Kidney (tissue), 14 donors: Measurements from ENCODE around the gene RNF157. TPM values are rescaled to one million over a fixed set of nuclear protein-coding genes. Genes with fewer than 3 reads are reported as not detected.
A peak's percentile ranks its signal among the peaks of the same experiment; 100 is the strongest.

Experiments used
- DNase-seq, 5 donors: peaks; one replicate each; pipeline ENCODE4 v3.0.0-alpha.2; 2013 to 2020
- FAIRE-seq: peaks from 2 replicates; lab custom pipeline; 2012; peaks lifted over from hg19 to GRCh38; lab: Jason Lieb, UNC
- H3K27ac ChIP-seq, 2 donors: one replicate each; pipeline ENCODE4 v1.7.0; 2013; ENCODE audit warnings: low read depth in 2 of 2, low read length in 2 of 2, inconsistent platforms in 1 of 2
- H3K27me3 ChIP-seq: one replicate; pipeline ENCODE4 v1.7.1; 2013; ENCODE audit warnings: low read length, inconsistent platforms; ENCODE audit not compliant: control insufficient read depth, insufficient read depth
- H3K36me3 ChIP-seq, 3 donors: one replicate each; pipeline versions ENCODE4 v1.7.0 to v1.7.1; 2013; ENCODE audit warnings: low read length in 3 of 3, control low read depth in 1 of 3, inconsistent platforms in 1 of 3; ENCODE audit not compliant: insufficient read depth in 3 of 3, control insufficient read depth in 2 of 3
- H3K4me1 ChIP-seq, 3 donors: one replicate each; pipeline versions ENCODE4 v1.7.0 to v1.7.1; 2013; ENCODE audit warnings: low read length in 3 of 3, inconsistent platforms in 1 of 3, low read depth in 1 of 3; ENCODE audit not compliant: control insufficient read depth in 2 of 3, insufficient read depth in 2 of 3
- H3K4me3 ChIP-seq, 3 donors: one replicate each; pipeline versions ENCODE4 v1.7.0 to v1.8.1; 2013; ENCODE audit warnings: low read length in 3 of 3, control low read depth in 1 of 3, inconsistent platforms in 1 of 3
- H3K9ac ChIP-seq, 3 donors: one replicate each; pipeline versions ENCODE4 v1.7.0 to v1.7.1; 2013; ENCODE audit warnings: low read length in 3 of 3, control low read depth in 1 of 3, inconsistent platforms in 1 of 3
- H3K9me3 ChIP-seq, 3 donors: one replicate each; pipeline versions ENCODE4 v1.7.0 to v1.7.1; 2013; ENCODE audit warnings: low read length in 3 of 3, control low read depth in 1 of 3, inconsistent platforms in 1 of 3; ENCODE audit not compliant: control insufficient read depth in 2 of 3, insufficient read depth in 1 of 3
- intact Hi-C: fragments of 100-400 bp; cut with DNase I; formaldehyde crosslinking; loops from one replicate; pipeline ENCODE4 v1.11.1; 2022
- polyA plus RNA-seq: library from polyadenylated mRNA; stranded (reverse); fragments of 350-450 nt; fragmentation: Illumina TruSeq; extraction: RNeasy Lipid Tissue Mini Kit (QIAGEN cat#74804); gene quantifications from one replicate; pipeline ENCODE4 v1.2.3, GENCODE V29; 2014; ENCODE audit warnings: low read depth, low replicate concordance; ENCODE audit not compliant: insufficient read depth
- total RNA-seq: library from RNA; stranded (reverse); fragmentation: NEBNext Ultra II Directional; extraction: Animal tissue kit (Norgen Biotek cat#: 25700); gene quantifications from one replicate; pipeline ENCODE4 v1.2.1, GENCODE V29; 2021
- TF ChIP-seq, protein P1 (sequence below): IDR thresholded peaks from 3 replicates; pipeline ENCODE4 v1.5.1; 2012; ENCODE audit warnings: mild to moderate bottlenecking, moderate library complexity, borderline replicate concordance; ENCODE audit not compliant: insufficient read depth; ENCODE audit errors: extremely low read depth
- donor health status: control.
- donor health status: control.
- donor health status: control.
- donor health status: control.
- donor health status: control.
- donor health status: DM: yes; HTN: yes; CAD: no.
- donor health status: Normal renal cell carcinoma (clear cell type).

RNF157 gene
- total and polyA plus RNA-seq, 2 donors from 2014 or later = 4.8 to 12.4 TPM

GRCh38 chr17:76174037-76174436, 66.3 kb downstream of the RNF157 start:
- Histone ChIP-seq H3K9me3 (no peaks in the 10 kb centered on the region), H3K4me1 (no peaks in the 10 kb centered on the region), H3K9ac (no peak overlapping the region), H3K27ac (no peak overlapping the region), H3K4me3 (no peak overlapping the region), H3K36me3 (no peaks in the 10 kb centered on the region), H3K27me3 (no peaks in the 10 kb centered on the region)
- TF ChIP-seq, protein P1, sequence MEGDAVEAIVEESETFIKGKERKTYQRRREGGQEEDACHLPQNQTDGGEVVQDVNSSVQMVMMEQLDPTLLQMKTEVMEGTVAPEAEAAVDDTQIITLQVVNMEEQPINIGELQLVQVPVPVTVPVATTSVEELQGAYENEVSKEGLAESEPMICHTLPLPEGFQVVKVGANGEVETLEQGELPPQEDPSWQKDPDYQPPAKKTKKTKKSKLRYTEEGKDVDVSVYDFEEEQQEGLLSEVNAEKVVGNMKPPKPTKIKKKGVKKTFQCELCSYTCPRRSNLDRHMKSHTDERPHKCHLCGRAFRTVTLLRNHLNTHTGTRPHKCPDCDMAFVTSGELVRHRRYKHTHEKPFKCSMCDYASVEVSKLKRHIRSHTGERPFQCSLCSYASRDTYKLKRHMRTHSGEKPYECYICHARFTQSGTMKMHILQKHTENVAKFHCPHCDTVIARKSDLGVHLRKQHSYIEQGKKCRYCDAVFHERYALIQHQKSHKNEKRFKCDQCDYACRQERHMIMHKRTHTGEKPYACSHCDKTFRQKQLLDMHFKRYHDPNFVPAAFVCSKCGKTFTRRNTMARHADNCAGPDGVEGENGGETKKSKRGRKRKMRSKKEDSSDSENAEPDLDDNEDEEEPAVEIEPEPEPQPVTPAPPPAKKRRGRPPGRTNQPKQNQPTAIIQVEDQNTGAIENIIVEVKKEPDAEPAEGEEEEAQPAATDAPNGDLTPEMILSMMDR = no peak
- FAIRE-seq = no peak
- intact Hi-C loops = no loop called here
- DNase-seq = peak in 2 of 5 donors; percentile 38 to 43

GRCh38 chr17:76173474-76173873, 66.8 kb downstream of the RNF157 start:
- no peaks in the 10 kb centered on the region for H3K9me3 ChIP-seq
- H3K9ac ChIP-seq = no peak overlapping the region
- H3K4me3 ChIP-seq = no peak overlapping the region
- TF ChIP-seq, protein P1 = no peak
- H3K27me3 ChIP-seq = no peaks in the 10 kb centered on the region
- no peaks in the 10 kb centered on the region for H3K36me3 ChIP-seq
- H3K27ac ChIP-seq = no peak overlapping the region
- H3K4me1 ChIP-seq = no peaks in the 10 kb centered on the region
- intact Hi-C loops = no loop called here
- DNase-seq = no peak
- no peak for FAIRE-seq

DNA sequence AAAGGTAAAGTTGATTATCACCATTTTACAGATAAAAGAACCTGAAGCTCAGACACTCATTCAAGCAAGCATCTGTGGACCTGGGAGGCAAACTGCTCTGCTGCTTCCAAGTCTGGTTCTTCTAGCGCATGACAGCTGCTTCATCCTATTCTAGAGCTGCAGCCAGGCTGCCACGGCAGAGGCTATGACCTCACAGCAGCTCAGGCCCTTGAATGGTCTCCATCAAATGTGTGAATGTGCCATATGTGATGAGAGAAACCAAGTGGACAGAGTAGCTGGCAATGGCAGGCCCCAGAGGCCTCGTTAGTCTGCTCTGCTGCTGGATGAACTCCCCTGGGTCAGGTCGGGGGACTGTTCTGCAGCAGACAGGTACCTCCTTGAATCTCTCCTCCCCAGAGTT, 68.6 kb downstream of the RNF157 start:
- FAIRE-seq (no peak), DNase-seq (no peak)
- TF ChIP-seq, protein P1 = no peak
- H3K36me3 ChIP-seq = no peaks in the 10 kb centered on the region
- no peak overlapping the region for H3K4me3 ChIP-seq
- no peak overlapping the region for H3K27ac ChIP-seq
- no peak overlapping the region for H3K9ac ChIP-seq
- no peaks in the 10 kb centered on the region for H3K27me3 ChIP-seq
- no peaks in the 10 kb centered on the region for H3K4me1 ChIP-seq
- intact Hi-C loops = no loop called here
- no peaks in the 10 kb centered on the region for H3K9me3 ChIP-seq

DNA sequence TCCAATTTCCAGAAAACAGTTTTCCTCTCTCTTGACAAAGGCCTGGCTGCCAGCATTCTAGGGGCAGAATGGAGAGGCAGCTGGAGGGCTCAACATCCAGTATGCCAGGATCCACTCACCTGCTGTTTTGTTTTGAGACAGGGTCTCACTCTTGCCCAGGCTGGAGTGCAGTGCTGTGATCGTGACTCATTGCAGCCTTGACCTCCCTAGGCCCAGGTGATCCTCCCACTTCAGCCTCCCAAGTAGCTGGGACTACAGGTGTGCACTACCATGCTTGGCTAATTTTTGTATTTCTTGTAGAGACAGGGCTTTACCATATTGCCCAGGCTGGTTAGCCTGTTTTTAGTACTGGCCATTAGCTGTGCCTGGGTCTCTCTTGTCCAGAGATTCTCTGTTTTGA, 70.2 kb downstream of the RNF157 start:
- H3K9me3 ChIP-seq = no peaks in the 10 kb centered on the region
- no peak overlapping the region for H3K27ac ChIP-seq
- H3K4me3 ChIP-seq = no peak overlapping the region
- FAIRE-seq (no peak), DNase-seq (no peak)
- TF ChIP-seq, protein P1 = no peak
- no peaks in the 10 kb centered on the region for H3K27me3 ChIP-seq
- intact Hi-C loops = no loop called here
- H3K9ac ChIP-seq = no peak overlapping the region
- no peaks in the 10 kb centered on the region for H3K36me3 ChIP-seq
- no peaks in the 10 kb centered on the region for H3K4me1 ChIP-seq
